Measurements from ENCODE around the gene RPS27L.
A peak's percentile ranks its signal among the peaks of the same experiment; 100 is the strongest.

The RPS27L gene

GRCh38 chr15:63146684-63147083 is 10.6 kb downstream of the RPS27L start:
- peaks cover 0 to 9% (median 0%) of the 10 kb centered on the region in 4 donors for H3K4me1 ChIP-seq
- no peaks in the 10 kb centered on the region for H3K9me3 ChIP-seq
- H3K27me3 ChIP-seq, result no peaks in the 10 kb centered on the region
- TF ChIP-seq, protein P1, sequence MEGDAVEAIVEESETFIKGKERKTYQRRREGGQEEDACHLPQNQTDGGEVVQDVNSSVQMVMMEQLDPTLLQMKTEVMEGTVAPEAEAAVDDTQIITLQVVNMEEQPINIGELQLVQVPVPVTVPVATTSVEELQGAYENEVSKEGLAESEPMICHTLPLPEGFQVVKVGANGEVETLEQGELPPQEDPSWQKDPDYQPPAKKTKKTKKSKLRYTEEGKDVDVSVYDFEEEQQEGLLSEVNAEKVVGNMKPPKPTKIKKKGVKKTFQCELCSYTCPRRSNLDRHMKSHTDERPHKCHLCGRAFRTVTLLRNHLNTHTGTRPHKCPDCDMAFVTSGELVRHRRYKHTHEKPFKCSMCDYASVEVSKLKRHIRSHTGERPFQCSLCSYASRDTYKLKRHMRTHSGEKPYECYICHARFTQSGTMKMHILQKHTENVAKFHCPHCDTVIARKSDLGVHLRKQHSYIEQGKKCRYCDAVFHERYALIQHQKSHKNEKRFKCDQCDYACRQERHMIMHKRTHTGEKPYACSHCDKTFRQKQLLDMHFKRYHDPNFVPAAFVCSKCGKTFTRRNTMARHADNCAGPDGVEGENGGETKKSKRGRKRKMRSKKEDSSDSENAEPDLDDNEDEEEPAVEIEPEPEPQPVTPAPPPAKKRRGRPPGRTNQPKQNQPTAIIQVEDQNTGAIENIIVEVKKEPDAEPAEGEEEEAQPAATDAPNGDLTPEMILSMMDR (IDR thresholded peaks at IDR 0.05), result no peak
- no peak overlapping the region for H3K4me3 ChIP-seq
- H3K36me3 ChIP-seq, result peaks cover 19 to 54% (median 45%) of the 10 kb centered on the region in 3 donors
- intact Hi-C loops (cut with DNase I; ENCODE audit: low total_unique reads), result no loop called here
- no peak for DNase-seq
- H3K27ac ChIP-seq, result no peak overlapping the region

DNA sequence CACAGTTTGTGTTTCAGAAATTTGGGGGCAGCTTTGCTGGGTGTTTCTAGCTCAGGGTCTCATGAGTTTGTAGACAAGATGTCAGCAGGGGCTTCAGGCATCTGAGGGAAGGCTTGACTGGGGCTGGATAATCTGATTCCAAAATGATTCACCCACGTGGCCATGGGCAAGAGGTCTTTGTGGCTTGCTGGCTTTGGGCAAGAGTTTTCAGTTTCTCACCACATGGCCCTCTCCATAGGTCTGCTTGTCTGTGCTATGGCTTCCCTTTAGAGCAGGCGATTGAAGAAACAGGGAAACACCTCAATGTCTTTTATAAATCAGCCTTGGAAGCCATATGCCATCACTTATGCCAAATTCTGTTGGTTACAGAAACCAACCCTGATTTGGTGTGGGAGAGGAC is 11.9 kb downstream of the RPS27L start:
- intact Hi-C loops (cut with DNase I; ENCODE audit: low total_unique reads), result no loop called here

DNA sequence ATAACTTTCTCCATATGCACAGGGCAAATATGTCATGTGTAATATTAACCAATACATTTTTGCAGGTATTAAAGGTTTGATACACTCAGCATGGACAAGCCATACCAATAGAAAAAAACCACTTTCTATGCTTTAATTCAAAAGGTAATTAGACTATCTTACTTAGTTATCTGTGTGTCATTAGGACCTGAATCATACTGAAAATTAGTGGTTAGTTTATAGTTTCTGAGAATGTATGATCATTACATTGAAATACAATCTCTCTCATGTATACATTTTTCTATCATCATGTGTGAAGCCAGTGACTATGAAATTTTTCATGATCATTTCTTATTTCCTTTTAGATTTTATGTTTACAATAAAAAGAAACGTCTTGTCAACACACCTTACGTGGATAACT is 16.3 kb downstream of the RPS27L start:
- Histone ChIP-seq H3K4me3 (no peak overlapping the region), H3K27ac (no peak overlapping the region), H3K36me3 (peaks cover 3 to 19% (median 14%) of the 10 kb centered on the region in 3 donors), H3K4me1 (peaks cover 0 to 22% (median 3%) of the 10 kb centered on the region in 4 donors), H3K9me3 (no peaks in the 10 kb centered on the region), H3K27me3 (no peaks in the 10 kb centered on the region)
- TF ChIP-seq, protein P1 (IDR thresholded peaks at IDR 0.05), result no peak
- intact Hi-C loops (cut with DNase I; ENCODE audit: low total_unique reads), result no loop called here
- DNase-seq, result no peak

More for the DNA sequence above, 11.9 kb downstream of the RPS27L start:
- Histone ChIP-seq H3K27me3 (no peaks in the 10 kb centered on the region), H3K27ac (no peak overlapping the region), H3K4me3 (no peak overlapping the region), H3K4me1 (peaks cover 0 to 6% (median 0%) of the 10 kb centered on the region in 4 donors), H3K9me3 (no peaks in the 10 kb centered on the region), H3K36me3 (peaks cover 14 to 48% (median 37%) of the 10 kb centered on the region in 3 donors)
- TF ChIP-seq, protein P1 (IDR thresholded peaks at IDR 0.05), result no peak
- DNase-seq, result no peak

- H3K36me3 ChIP-seq, result peaks cover 0 to 6% (median 2%) of the 10 kb centered on the region in 3 donors
- H3K9me3 ChIP-seq, result no peaks in the 10 kb centered on the region
- peak overlapping the region; percentile 65 to 68 for H3K27ac ChIP-seq
- TF ChIP-seq, protein P1 (IDR thresholded peaks at IDR 0.05), result no peak
- no peak for DNase-seq
- intact Hi-C loops (cut with DNase I; ENCODE audit: low total_unique reads), result no loop called here
- H3K27me3 ChIP-seq, result no peaks in the 10 kb centered on the region
- no peak overlapping the region for H3K4me3 ChIP-seq
- H3K4me1 ChIP-seq, result peaks cover 0 to 55% (median 20%) of the 10 kb centered on the region in 4 donors
Measured at GRCh38 chr15:63136742-63137141, 20.5 kb downstream of the RPS27L start.

GRCh38 chr15:63135804-63136203 is 21.5 kb downstream of the RPS27L start:
- Histone ChIP-seq H3K36me3 (peaks cover 0 to 11% (median 0%) of the 10 kb centered on the region in 3 donors), H3K4me1 (peaks cover 0 to 55% (median 20%) of the 10 kb centered on the region in 4 donors), H3K27ac (peak overlapping the region; percentile 65 to 68), H3K27me3 (no peaks in the 10 kb centered on the region), H3K4me3 (no peak overlapping the region), H3K9me3 (no peaks in the 10 kb centered on the region)
- intact Hi-C loops (cut with DNase I; ENCODE audit: low total_unique reads), result no loop called here
- TF ChIP-seq, protein P1 (IDR thresholded peaks at IDR 0.05), result no peak
- DNase-seq, result no peak

GRCh38 chr15:63135281-63135680 is 22.0 kb downstream of the RPS27L start:
- H3K27ac ChIP-seq, result peak overlapping the region; percentile 65 to 68
- intact Hi-C loops (cut with DNase I; ENCODE audit: low total_unique reads), result no loop called here
- TF ChIP-seq, protein P1 (IDR thresholded peaks at IDR 0.05), result no peak

More at GRCh38 chr15:63135281-63135680, 22.0 kb downstream of the RPS27L start:
- no peak for DNase-seq
- Histone ChIP-seq H3K36me3 (peaks cover 0 to 16% (median 3%) of the 10 kb centered on the region in 3 donors), H3K4me1 (peaks cover 0 to 55% (median 20%) of the 10 kb centered on the region in 4 donors), H3K9me3 (no peaks in the 10 kb centered on the region), H3K27me3 (no peaks in the 10 kb centered on the region), H3K4me3 (no peak overlapping the region)
